SK-N-SH treated with all-trans-retinoic acid at 6 μM for 48 hours (cell line): ENCODE results near the gene EVX1.

Experiments
- ATAC-seq: fragments of 200-7000 bp; cut with Tn5 transposase; 3 replicates; pipeline ENCODE4 v1.9.1; 2020; ENCODE audit warnings: mild to moderate bottlenecking, moderate library complexity
- ARNTL ChIP-seq: fragments of 450-650 bp; formaldehyde crosslinking; IDR thresholded peaks from 2 replicates; pipeline ENCODE4 v1.5.0; 2020; ENCODE audit warnings: low read depth, mild to moderate bottlenecking, moderate library complexity, borderline replicate concordance
- BACH2 ChIP-seq: fragments of 250-450 bp; sonication (Bioruptor Pico); IDR thresholded peaks from 2 replicates; pipeline ENCODE4 v1.9.0; 2021; ENCODE audit warnings: mild to moderate bottlenecking, borderline replicate concordance
- ESRRG ChIP-seq: fragments of 250-450 bp; sonication (Bioruptor Pico); IDR thresholded peaks from 2 replicates; pipeline ENCODE4 v1.6.1; 2021; ENCODE audit warnings: mild to moderate bottlenecking
- GLIS3 ChIP-seq: fragments of 250-450 bp; sonication (Bioruptor Pico); IDR thresholded peaks from 2 replicates; pipeline ENCODE4 v1.5.0; 2020; ENCODE audit warnings: mild to moderate bottlenecking, moderate library complexity
- ISL1 ChIP-seq: fragments of 250-450 bp; sonication (Bioruptor Pico); IDR thresholded peaks from 2 replicates; pipeline ENCODE4 v2.1.2; 2022; ENCODE audit warnings: mild to moderate bottlenecking, moderate library complexity
- OSR1 ChIP-seq: fragments of 250-450 bp; sonication (Bioruptor Pico); IDR thresholded peaks from 2 replicates; pipeline ENCODE4 v1.8.0; 2022; ENCODE audit warnings: moderate library complexity, mild to moderate bottlenecking, inconsistent platforms
- PPARA ChIP-seq: fragments of 250-450 bp; sonication (Bioruptor Pico); IDR thresholded peaks from 2 replicates; pipeline ENCODE4 v1.5.0; 2020; ENCODE audit warnings: mild to moderate bottlenecking, borderline replicate concordance
- RARB ChIP-seq: fragments of 250-450 bp; sonication (Bioruptor Pico); IDR thresholded peaks from 2 replicates; pipeline ENCODE4 v1.8.0; 2021; ENCODE audit warnings: mild to moderate bottlenecking, moderate library complexity
- SNAI2 ChIP-seq: fragments of 250-450 bp; sonication (Bioruptor Pico); IDR thresholded peaks from 2 replicates; pipeline ENCODE4 v1.5.0; 2020; ENCODE audit warnings: mild to moderate bottlenecking, moderate library complexity
- TOX ChIP-seq: fragments of 250-450 bp; sonication (Bioruptor Pico); IDR thresholded peaks from 2 replicates; pipeline ENCODE4 v1.8.0; 2021; ENCODE audit warnings: mild to moderate bottlenecking, moderate library complexity, borderline replicate concordance
- ZC3H10 ChIP-seq: fragments of 250-450 bp; sonication (Bioruptor Pico); IDR thresholded peaks from 2 replicates; pipeline ENCODE4 v1.5.1; 2021; ENCODE audit warnings: mild to moderate bottlenecking, moderate library complexity
- ZFP3 ChIP-seq: fragments of 250-450 bp; sonication (Bioruptor Pico); IDR thresholded peaks from 2 replicates; pipeline ENCODE4 v1.5.0; 2020; ENCODE audit warnings: mild to moderate bottlenecking, moderate library complexity
- ZFP30 ChIP-seq: fragments of 450-650 bp; formaldehyde crosslinking; IDR thresholded peaks from 2 replicates; pipeline ENCODE4 v1.5.0; 2022; ENCODE audit warnings: mild to moderate bottlenecking, moderate library complexity
- ZNF565 ChIP-seq: fragments of 450-650 bp; formaldehyde crosslinking; conservative IDR thresholded peaks from 2 replicates; pipeline ENCODE4 v1.5.0; 2020; ENCODE audit warnings: low read depth, mild to moderate bottlenecking, moderate library complexity
- ZNF70 ChIP-seq: fragments of 450-650 bp; formaldehyde crosslinking; IDR thresholded peaks from 2 replicates; pipeline ENCODE4 v1.5.0; 2020; ENCODE audit warnings: mild to moderate bottlenecking, moderate library complexity
- ZNF8 ChIP-seq: fragments of 450-650 bp; formaldehyde crosslinking; IDR thresholded peaks from 2 replicates; pipeline ENCODE4 v1.5.0; 2020; ENCODE audit warnings: mild to moderate bottlenecking, moderate library complexity
- TF ChIP-seq, protein P1 (sequence below): fragments of 250-450 bp; sonication (Bioruptor Pico); IDR thresholded peaks from 2 replicates; pipeline ENCODE4 v1.5.1; 2020; ENCODE audit warnings: low read depth, mild to moderate bottlenecking, moderate library complexity
- TF ChIP-seq, protein P2 (sequence below): fragments of 250-450 bp; sonication (Bioruptor Pico); IDR thresholded peaks from 2 replicates; pipeline ENCODE4 v1.8.0; 2020; ENCODE audit warnings: mild to moderate bottlenecking, moderate library complexity, borderline replicate concordance
- TF ChIP-seq, protein P3 (sequence below): fragments of 250-450 bp; sonication (Bioruptor Pico); IDR thresholded peaks from 2 replicates; pipeline ENCODE4 v1.5.0; 2020; ENCODE audit warnings: mild to moderate bottlenecking, moderate library complexity
- TF ChIP-seq, protein P4 (sequence below): fragments of 250-450 bp; sonication (Bioruptor Pico); IDR thresholded peaks from 2 replicates; pipeline ENCODE4 v1.8.0; 2021; ENCODE audit warnings: low read depth, mild to moderate bottlenecking, moderate library complexity, borderline replicate concordance
- TF ChIP-seq, protein P5 (sequence below): fragments of 250-450 bp; sonication (Bioruptor Pico); IDR thresholded peaks from 2 replicates; pipeline ENCODE4 v1.5.1; 2021; ENCODE audit warnings: mild to moderate bottlenecking, moderate library complexity

Gene EVX1

DNA sequence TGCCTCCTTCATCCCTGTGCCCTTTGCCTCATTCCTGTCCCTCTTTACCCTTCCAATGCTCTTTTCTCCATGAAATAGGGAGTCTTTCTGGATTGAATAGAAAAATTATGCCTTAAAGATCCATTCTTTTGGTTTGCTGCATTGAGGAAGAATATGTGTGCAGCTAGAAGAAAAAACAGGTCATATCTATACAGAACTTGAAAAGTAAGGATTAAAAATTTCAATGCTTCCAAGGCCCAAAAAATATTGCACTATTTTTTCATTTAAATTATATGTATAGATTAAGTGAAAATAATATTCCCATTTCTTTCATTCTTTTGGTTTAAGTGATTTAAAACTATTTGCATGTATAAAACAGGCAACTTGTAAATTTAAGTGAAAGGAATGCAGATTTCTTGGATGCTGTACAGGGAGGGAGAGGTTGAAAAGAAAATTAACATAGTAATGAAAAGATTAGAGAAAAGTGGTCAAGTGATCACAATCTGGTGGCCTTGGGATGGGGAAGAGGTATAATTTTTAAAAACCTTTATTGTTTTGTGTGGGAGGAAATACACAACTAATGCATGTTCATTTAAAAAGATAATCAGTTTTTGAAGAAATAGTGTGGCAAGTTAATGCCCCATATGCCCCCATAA is 18.5 kb upstream of the EVX1 start:
- ATAC-seq, result no peak
- no peak for TF ChIP-seq TOX
- no peak for TF ChIP-seq ZNF70 (CRISPR knock-in tag)
- no peak for TF ChIP-seq ZFP30 (CRISPR knock-in tag)
- TF ChIP-seq ZNF565 (CRISPR knock-in tag), result no peak
- TF ChIP-seq ZC3H10 (CRISPR knock-in tag), result no peak
- TF ChIP-seq OSR1, result no peak
- TF ChIP-seq, protein P1, sequence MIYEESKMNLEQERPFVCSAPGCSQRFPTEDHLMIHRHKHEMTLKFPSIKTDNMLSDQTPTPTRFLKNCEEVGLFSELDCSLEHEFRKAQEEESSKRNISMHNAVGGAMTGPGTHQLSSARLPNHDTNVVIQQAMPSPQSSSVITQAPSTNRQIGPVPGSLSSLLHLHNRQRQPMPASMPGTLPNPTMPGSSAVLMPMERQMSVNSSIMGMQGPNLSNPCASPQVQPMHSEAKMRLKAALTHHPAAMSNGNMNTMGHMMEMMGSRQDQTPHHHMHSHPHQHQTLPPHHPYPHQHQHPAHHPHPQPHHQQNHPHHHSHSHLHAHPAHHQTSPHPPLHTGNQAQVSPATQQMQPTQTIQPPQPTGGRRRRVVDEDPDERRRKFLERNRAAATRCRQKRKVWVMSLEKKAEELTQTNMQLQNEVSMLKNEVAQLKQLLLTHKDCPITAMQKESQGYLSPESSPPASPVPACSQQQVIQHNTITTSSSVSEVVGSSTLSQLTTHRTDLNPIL (CRISPR knock-in tag), result no peak
- TF ChIP-seq, protein P2, sequence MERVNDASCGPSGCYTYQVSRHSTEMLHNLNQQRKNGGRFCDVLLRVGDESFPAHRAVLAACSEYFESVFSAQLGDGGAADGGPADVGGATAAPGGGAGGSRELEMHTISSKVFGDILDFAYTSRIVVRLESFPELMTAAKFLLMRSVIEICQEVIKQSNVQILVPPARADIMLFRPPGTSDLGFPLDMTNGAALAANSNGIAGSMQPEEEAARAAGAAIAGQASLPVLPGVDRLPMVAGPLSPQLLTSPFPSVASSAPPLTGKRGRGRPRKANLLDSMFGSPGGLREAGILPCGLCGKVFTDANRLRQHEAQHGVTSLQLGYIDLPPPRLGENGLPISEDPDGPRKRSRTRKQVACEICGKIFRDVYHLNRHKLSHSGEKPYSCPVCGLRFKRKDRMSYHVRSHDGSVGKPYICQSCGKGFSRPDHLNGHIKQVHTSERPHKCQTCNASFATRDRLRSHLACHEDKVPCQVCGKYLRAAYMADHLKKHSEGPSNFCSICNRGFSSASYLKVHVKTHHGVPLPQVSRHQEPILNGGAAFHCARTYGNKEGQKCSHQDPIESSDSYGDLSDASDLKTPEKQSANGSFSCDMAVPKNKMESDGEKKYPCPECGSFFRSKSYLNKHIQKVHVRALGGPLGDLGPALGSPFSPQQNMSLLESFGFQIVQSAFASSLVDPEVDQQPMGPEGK, result no peak
- TF ChIP-seq PPARA (CRISPR knock-in tag), result no peak
- no peak for TF ChIP-seq SNAI2 (CRISPR knock-in tag)
- TF ChIP-seq, protein P3, sequence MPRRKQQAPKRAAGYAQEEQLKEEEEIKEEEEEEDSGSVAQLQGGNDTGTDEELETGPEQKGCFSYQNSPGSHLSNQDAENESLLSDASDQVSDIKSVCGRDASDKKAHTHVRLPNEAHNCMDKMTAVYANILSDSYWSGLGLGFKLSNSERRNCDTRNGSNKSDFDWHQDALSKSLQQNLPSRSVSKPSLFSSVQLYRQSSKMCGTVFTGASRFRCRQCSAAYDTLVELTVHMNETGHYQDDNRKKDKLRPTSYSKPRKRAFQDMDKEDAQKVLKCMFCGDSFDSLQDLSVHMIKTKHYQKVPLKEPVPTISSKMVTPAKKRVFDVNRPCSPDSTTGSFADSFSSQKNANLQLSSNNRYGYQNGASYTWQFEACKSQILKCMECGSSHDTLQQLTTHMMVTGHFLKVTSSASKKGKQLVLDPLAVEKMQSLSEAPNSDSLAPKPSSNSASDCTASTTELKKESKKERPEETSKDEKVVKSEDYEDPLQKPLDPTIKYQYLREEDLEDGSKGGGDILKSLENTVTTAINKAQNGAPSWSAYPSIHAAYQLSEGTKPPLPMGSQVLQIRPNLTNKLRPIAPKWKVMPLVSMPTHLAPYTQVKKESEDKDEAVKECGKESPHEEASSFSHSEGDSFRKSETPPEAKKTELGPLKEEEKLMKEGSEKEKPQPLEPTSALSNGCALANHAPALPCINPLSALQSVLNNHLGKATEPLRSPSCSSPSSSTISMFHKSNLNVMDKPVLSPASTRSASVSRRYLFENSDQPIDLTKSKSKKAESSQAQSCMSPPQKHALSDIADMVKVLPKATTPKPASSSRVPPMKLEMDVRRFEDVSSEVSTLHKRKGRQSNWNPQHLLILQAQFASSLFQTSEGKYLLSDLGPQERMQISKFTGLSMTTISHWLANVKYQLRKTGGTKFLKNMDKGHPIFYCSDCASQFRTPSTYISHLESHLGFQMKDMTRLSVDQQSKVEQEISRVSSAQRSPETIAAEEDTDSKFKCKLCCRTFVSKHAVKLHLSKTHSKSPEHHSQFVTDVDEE (CRISPR knock-in tag), result no peak
- TF ChIP-seq, protein P4, sequence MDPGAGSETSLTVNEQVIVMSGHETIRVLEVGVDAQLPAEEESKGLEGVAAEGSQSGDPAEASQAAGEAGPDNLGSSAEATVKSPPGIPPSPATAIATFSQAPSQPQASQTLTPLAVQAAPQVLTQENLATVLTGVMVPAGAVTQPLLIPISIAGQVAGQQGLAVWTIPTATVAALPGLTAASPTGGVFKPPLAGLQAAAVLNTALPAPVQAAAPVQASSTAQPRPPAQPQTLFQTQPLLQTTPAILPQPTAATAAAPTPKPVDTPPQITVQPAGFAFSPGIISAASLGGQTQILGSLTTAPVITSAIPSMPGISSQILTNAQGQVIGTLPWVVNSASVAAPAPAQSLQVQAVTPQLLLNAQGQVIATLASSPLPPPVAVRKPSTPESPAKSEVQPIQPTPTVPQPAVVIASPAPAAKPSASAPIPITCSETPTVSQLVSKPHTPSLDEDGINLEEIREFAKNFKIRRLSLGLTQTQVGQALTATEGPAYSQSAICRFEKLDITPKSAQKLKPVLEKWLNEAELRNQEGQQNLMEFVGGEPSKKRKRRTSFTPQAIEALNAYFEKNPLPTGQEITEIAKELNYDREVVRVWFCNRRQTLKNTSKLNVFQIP (CRISPR knock-in tag), result no peak
- TF ChIP-seq ZNF8 (CRISPR knock-in tag), result no peak
- no peak for TF ChIP-seq ARNTL (CRISPR knock-in tag)
- no peak for TF ChIP-seq BACH2 (CRISPR knock-in tag)
- no peak for TF ChIP-seq ZFP3 (CRISPR knock-in tag)
- TF ChIP-seq RARB (CRISPR knock-in tag), result no peak
- TF ChIP-seq ISL1, result no peak
- TF ChIP-seq GLIS3, result no peak

DNA sequence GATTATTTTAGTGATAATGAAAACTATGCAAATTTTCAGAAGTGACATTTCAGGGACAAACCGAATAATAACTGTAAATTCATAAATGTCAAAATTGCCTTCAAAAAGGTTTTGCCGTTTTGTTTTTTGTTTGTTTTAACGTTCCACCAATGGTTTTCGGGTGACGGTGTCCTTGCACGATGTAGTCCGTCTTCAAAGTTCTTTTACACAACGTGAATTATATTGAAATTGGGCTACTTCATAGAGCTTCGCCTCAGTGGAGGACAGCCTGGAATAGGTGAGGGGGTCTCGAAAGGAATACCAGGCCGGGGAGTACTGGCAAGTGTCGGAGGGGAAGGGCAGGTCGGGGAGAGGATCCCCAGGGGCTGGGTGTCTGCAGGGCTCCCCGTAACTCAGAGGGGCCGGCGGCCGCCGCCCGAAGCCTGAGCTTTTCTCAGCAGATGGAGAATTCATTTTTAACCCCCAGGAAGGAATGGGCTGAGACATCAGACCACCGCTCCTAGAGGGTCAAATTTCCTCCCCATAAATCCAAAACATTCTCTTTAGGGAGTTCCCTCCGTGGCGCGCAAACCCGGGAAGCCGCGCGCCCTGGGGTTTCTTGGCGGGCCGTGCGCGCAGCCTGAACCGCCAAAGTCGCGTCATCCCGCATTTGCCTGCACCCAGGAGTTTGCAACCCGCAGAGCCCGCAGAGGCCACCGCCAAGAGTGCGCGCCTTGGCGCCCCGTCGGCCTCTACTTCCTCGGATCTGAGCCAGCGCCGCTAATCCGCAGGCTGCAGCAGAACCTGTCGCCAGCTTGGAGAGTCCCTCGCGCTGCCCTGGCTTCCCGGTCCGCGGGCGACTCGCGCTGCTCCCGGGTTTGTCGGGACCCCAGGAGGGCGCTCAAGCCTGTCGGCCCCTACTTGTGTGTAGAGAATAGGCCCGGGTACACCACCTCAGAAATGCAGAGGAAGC is 17.3 kb upstream of the EVX1 start:
- no peak for ATAC-seq
- TF ChIP-seq BACH2 (CRISPR knock-in tag), result no peak
- TF ChIP-seq OSR1, result no peak

DNA sequence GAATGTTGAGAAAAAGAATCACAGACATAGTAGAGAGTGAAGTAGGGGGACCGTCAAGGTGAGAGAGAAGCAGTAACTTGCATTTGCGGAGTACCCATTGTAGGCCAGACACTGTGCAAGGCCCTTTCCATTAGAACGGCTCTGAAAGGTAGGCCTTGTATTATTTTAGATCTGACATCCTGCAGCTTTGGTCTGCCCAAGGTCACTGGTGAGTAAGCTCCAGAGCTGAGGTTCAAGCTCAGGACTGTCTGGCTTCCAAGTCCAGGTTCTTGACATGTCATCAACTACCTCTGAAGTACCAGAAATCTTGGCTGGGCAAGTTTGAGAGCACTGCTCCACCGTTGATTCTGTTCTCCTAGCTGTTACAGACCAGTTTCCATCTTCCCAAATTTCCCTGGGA is 13.2 kb upstream of the EVX1 start:
- TF ChIP-seq OSR1 (no peak), ESRRG (no peak), ZFP3 (CRISPR knock-in tag) (no peak), ZNF70 (CRISPR knock-in tag) (no peak), GLIS3 (no peak), RARB (CRISPR knock-in tag) (no peak), ZNF8 (CRISPR knock-in tag) (no peak), PPARA (CRISPR knock-in tag) (no peak), TOX (no peak), ZNF565 (CRISPR knock-in tag) (no peak), BACH2 (CRISPR knock-in tag) (no peak), SNAI2 (CRISPR knock-in tag) (no peak)
- TF ChIP-seq, protein P5, sequence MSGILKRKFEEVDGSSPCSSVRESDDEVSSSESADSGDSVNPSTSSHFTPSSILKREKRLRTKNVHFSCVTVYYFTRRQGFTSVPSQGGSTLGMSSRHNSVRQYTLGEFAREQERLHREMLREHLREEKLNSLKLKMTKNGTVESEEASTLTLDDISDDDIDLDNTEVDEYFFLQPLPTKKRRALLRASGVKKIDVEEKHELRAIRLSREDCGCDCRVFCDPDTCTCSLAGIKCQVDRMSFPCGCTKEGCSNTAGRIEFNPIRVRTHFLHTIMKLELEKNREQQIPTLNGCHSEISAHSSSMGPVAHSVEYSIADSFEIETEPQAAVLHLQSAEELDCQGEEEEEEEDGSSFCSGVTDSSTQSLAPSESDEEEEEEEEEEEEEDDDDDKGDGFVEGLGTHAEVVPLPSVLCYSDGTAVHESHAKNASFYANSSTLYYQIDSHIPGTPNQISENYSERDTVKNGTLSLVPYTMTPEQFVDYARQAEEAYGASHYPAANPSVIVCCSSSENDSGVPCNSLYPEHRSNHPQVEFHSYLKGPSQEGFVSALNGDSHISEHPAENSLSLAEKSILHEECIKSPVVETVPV (CRISPR knock-in tag), result no peak
- TF ChIP-seq, protein P1 (CRISPR knock-in tag), result no peak
- TF ChIP-seq, all 23 proteins: peak for 0
- ATAC-seq, result no peak
